Parathyroid adenoma (tissue), 2 donors: ENCODE results near the gene ZNF79.

Source experiments
- H2AFZ ChIP-seq: fragments of 300-600 bp; sonication (generic); one replicate; pipeline ENCODE4 v1.7.0; 2017; ENCODE audit warnings: antibody characterized with exemption, mild to moderate bottlenecking
- H3K27ac ChIP-seq: fragments of 300-600 bp; sonication (generic); one replicate; pipeline ENCODE4 v1.7.0; 2017
- H3K27me3 ChIP-seq: fragments of 300-600 bp; sonication (generic); one replicate; pipeline ENCODE4 v1.7.0; 2017; ENCODE audit warnings: low read length; ENCODE audit not compliant: control insufficient read depth, insufficient read depth
- H3K36me3 ChIP-seq: fragments of 300-600 bp; sonication (generic); one replicate; pipeline ENCODE4 v1.7.0; 2017; ENCODE audit warnings: low read length; ENCODE audit not compliant: control insufficient read depth, insufficient read depth
- H3K4me1 ChIP-seq: fragments of 300-600 bp; sonication (generic); one replicate; pipeline ENCODE4 v1.7.0; 2017; ENCODE audit warnings: control low read depth
- H3K4me2 ChIP-seq: fragments of 300-600 bp; sonication (generic); one replicate; pipeline ENCODE4 v1.7.0; 2017; ENCODE audit warnings: low read length
- H3K4me3 ChIP-seq: fragments of 300-600 bp; sonication (generic); one replicate; pipeline ENCODE4 v1.7.0; 2017; ENCODE audit warnings: low read depth, low read length
- H3K79me2 ChIP-seq: fragments of 300-600 bp; sonication (generic); one replicate; pipeline ENCODE4 v1.7.0; 2017; ENCODE audit warnings: control low read depth
- H3K9ac ChIP-seq: fragments of 300-600 bp; sonication (generic); one replicate; pipeline ENCODE4 v1.7.0; 2017; ENCODE audit warnings: mild to moderate bottlenecking
- H3K9me3 ChIP-seq: fragments of 300-600 bp; sonication (generic); one replicate; pipeline ENCODE4 v1.7.0; 2017; ENCODE audit warnings: low read length; ENCODE audit not compliant: control insufficient read depth
- TF ChIP-seq, protein P1 (sequence below): fragments of 300-600 bp; sonication (generic); IDR thresholded peaks from one replicate; pipeline ENCODE4 v1.7.0; 2017; ENCODE audit warnings: antibody characterized with exemption, mild to moderate bottlenecking
- donor health status: primary hyperparathyroidism.

Gene ZNF79

DNA sequence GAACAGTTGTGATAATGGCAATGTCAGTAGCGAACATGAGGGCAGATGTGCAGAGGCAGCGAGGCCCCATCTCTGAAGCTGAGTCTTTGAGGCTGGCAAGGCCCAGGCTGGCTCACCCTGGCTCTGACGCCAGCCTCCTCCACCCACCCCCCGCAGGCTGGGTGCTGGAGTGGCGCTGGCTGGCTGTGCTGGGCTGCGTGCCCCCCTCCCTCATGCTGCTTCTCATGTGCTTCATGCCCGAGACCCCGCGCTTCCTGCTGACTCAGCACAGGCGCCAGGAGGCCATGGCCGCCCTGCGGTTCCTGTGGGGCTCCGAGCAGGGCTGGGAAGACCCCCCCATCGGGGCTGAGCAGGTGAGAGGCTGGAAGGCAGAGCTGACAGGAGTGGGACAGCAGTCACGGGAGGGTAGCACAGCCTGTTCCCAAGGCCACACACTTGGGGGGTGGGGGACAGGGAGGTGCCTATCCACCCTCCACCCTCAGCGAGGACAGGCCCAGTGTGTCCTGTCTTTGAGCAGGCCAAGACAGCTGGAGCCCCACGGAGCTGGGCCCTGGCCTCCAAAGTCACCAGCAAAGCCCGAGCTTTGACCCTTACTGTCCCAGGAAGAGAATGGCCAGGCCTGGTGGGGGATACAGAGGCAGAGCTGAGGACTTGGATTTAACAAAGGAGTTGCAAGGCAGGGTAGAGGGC is 21.6 kb upstream of the ZNF79 start:
- TF ChIP-seq, protein P1, sequence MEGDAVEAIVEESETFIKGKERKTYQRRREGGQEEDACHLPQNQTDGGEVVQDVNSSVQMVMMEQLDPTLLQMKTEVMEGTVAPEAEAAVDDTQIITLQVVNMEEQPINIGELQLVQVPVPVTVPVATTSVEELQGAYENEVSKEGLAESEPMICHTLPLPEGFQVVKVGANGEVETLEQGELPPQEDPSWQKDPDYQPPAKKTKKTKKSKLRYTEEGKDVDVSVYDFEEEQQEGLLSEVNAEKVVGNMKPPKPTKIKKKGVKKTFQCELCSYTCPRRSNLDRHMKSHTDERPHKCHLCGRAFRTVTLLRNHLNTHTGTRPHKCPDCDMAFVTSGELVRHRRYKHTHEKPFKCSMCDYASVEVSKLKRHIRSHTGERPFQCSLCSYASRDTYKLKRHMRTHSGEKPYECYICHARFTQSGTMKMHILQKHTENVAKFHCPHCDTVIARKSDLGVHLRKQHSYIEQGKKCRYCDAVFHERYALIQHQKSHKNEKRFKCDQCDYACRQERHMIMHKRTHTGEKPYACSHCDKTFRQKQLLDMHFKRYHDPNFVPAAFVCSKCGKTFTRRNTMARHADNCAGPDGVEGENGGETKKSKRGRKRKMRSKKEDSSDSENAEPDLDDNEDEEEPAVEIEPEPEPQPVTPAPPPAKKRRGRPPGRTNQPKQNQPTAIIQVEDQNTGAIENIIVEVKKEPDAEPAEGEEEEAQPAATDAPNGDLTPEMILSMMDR: no peak
- Histone ChIP-seq H3K4me3 (no peak overlapping the region), H3K27ac (no peak overlapping the region), H3K9me3 (no peaks in the 10 kb centered on the region), H2AFZ (no peak overlapping the region), H3K27me3 (no peaks in the 10 kb centered on the region), H3K4me1 (no peaks in the 10 kb centered on the region), H3K79me2 (peaks cover 3% of the 10 kb centered on the region), H3K36me3 (no peaks in the 10 kb centered on the region), H3K4me2 (no peak overlapping the region), H3K9ac (no peak overlapping the region)

DNA sequence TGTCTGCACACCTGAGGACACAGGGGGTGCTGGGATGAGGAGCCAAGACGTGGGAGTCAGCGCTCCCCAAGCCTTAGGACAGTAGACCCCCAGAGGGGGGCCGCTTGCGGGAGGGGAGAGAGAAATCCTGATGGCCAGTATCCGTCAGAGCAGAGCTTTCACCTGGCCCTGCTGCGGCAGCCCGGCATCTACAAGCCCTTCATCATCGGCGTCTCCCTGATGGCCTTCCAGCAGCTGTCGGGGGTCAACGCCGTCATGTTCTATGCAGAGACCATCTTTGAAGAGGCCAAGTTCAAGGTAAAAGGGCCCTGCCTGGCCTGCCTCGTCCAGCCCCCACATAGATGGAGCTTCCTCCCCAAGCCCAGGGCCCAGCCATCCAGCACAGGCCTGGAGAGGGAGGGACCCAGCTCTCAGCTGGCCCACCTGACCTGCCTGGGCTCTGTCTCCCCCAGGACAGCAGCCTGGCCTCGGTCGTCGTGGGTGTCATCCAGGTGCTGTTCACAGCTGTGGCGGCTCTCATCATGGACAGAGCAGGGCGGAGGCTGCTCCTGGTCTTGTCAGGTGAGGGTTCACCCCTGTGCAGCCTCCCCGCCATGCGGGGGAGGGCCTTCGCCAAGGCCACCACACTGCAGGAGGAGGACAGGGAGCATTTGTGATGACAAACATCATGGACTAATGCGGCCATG is 20.5 kb upstream of the ZNF79 start:
- H3K36me3 ChIP-seq: no peaks in the 10 kb centered on the region

DNA sequence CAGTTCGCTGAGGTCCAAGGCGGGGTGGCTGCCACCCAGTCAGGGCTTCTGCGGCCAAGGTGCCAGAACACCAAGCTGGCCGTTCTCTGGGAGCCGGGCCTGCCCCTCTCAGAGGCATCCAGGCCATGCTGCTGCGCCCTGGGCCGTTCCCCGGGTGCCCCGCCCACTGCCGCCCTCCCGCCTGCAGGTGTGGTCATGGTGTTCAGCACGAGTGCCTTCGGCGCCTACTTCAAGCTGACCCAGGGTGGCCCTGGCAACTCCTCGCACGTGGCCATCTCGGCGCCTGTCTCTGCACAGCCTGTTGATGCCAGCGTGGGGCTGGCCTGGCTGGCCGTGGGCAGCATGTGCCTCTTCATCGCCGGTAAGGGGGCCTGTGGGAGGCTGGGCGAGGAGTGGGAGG is 19.6 kb upstream of the ZNF79 start:
- TF ChIP-seq, protein P1: no peak

More for the DNA sequence above, 20.5 kb upstream of the ZNF79 start:
- no peak overlapping the region for H3K4me3 ChIP-seq
- TF ChIP-seq, protein P1: no peak
- no peak overlapping the region for H3K9ac ChIP-seq
- no peaks in the 10 kb centered on the region for H3K79me2 ChIP-seq
- no peak overlapping the region for H3K27ac ChIP-seq
- H3K9me3 ChIP-seq: no peaks in the 10 kb centered on the region
- no peak overlapping the region for H2AFZ ChIP-seq
- no peak overlapping the region for H3K4me2 ChIP-seq
- H3K27me3 ChIP-seq: no peaks in the 10 kb centered on the region
- no peaks in the 10 kb centered on the region for H3K4me1 ChIP-seq

DNA sequence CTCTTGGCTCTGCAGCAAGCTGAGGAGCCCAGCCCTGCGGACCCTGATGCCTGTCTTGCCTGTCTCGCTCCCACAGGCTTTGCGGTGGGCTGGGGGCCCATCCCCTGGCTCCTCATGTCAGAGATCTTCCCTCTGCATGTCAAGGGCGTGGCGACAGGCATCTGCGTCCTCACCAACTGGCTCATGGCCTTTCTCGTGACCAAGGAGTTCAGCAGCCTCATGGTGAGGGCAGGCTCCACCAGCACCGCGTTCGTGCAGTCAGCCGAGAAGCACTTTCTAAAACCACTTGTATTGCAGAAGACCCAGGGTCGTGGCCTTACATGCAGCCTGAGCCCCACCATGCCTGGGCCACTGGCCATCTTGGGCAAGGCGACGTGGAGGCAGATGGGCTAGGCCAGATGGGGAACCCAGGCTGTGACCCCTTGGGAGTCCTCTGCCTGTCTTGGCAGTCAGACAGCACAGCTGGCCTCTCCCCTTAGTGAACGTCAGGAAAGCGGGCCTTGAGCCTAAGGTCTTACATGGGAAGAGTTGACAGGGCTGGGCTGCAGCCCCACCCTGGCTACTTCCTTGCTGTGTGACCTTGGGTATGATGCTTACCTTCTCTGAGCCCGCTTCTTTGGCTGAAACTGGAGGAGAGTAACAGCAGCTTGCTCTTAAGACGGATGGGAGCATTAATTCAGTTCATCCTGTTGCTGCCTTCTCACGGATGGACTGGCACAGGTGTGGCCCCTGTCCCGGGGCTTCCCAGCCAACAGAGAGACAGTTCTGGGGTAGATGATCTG is 18.6 kb upstream of the ZNF79 start:
- no peak overlapping the region for H3K9ac ChIP-seq
- no peaks in the 10 kb centered on the region for H3K9me3 ChIP-seq
- H3K4me3 ChIP-seq: no peak overlapping the region
- no peaks in the 10 kb centered on the region for H3K27me3 ChIP-seq
- no peaks in the 10 kb centered on the region for H3K36me3 ChIP-seq
- TF ChIP-seq, protein P1: no peak
- H3K27ac ChIP-seq: no peak overlapping the region
- no peaks in the 10 kb centered on the region for H3K4me1 ChIP-seq
- H3K79me2 ChIP-seq: no peaks in the 10 kb centered on the region
- no peak overlapping the region for H2AFZ ChIP-seq
- H3K4me2 ChIP-seq: no peak overlapping the region

More for the DNA sequence above, 19.6 kb upstream of the ZNF79 start:
- no peaks in the 10 kb centered on the region for H3K9me3 ChIP-seq
- H3K27ac ChIP-seq: no peak overlapping the region
- H3K4me1 ChIP-seq: no peaks in the 10 kb centered on the region
- H3K4me3 ChIP-seq: no peak overlapping the region
- no peaks in the 10 kb centered on the region for H3K27me3 ChIP-seq
- H3K36me3 ChIP-seq: no peaks in the 10 kb centered on the region
- no peak overlapping the region for H3K4me2 ChIP-seq
- H3K9ac ChIP-seq: no peak overlapping the region
- no peak overlapping the region for H2AFZ ChIP-seq
- no peaks in the 10 kb centered on the region for H3K79me2 ChIP-seq
